ENCODE data around the gene NKX1-1.

NKX1-1 gene

DNA sequence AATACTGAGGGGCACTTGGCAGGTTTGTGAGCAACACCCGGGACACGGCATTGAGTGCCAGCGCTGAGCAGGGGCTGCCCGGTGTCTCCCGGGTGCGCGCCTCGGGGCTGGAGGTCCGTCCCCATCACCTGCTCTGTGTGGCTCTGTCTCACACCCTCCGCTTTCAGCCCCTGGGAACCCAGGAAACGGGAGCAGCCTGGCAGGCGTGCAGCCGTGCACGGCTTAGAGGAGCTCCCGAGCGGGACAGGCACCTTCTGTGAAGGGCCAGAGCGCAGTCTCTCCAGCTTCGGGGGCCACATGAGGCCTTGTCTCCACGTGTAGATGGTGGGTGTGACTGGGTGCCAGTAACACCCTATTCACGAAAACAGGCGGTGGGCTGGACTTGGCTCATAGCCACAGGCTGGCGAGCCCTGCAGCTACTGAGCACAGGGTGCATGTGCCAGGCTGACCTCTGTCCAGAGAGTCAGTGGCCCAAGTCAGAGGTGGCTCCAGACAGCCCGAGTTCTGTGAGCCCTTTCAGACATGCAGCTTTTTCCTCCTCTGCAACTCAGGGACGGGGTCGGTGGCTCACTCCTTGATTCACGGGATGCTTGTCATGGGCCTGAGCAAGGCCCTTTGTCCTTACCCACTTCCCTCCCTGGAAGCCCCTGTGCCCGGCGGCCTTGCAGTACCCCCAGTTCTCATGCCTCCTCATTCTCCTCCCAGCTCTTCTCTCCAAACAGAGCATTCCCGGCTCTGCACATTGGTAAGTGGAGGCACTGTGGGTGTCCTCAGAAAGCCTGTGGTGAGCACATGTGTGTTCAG is 35.7 kb downstream of the NKX1-1 start:
- no peaks in the 10 kb centered on the region for H3K79me2 ChIP-seq (ENCODE audit: insufficient read depth, low read length)

DNA sequence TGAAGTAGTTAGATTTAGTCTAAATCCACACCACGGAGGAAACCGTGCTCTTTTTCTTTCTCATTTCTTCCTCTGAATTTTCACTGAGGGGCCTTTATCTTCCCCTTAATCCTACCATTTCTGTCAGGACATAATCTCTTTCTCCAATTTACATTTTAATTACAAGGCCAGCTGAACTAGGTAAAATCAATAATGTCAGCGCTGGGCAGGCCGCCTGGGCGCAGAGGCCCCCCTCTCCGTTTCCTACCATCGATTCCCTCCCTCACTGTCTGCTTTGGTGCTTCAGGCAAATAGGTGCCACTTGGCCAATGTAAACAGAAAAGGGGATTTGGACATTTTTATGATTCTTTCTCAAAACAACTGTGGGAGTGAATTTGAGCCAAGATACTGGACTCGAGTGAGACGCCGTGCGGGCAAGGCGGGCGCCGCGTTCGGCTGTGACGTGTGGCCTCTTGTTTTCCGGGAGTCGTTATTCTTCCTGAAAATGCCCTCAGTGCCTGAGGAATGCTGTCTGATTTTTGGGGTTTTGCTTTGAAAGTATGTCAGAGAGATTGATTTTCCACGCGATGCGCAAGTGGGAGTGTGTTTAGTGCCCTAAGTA is 36.7 kb downstream of the NKX1-1 start:
- Histone ChIP-seq H3K9me2 (replicated peaks; ENCODE audit: insufficient read depth, low read length) (no peaks in the 10 kb centered on the region), H3K4me2 (ENCODE audit: low read depth, low read length, poor library complexity, severe bottlenecking) (no peak overlapping the region), H2AFZ (ENCODE audit: low read depth, low read length, severe bottlenecking) (no peak overlapping the region), H3K36me3 (ENCODE audit: low read length) (no peaks in the 10 kb centered on the region), H3K9ac (ENCODE audit: low read length) (no peak overlapping the region), H3F3A (ENCODE audit: insufficient read depth) (no peaks in the 10 kb centered on the region), H3K4me3 (ENCODE audit: insufficient read depth, low read length, poor library complexity, severe bottlenecking) (no peak overlapping the region), H3K79me2 (ENCODE audit: insufficient read depth, low read length) (no peaks in the 10 kb centered on the region), H3K27me3 (ENCODE audit: low read length) (no peaks in the 10 kb centered on the region), H4K20me1 (ENCODE audit: low read depth, low read length) (no peaks in the 10 kb centered on the region), H3K27ac (ENCODE audit: low read depth, low read length) (no peak overlapping the region), H3K9me3 (ENCODE audit: insufficient read depth, low read length) (no peaks in the 10 kb centered on the region)
- TF ChIP-seq EZH2phosphoT487 (conservative IDR thresholded peaks at IDR 0.05; ENCODE audit: low read length) = no peak

More for the DNA sequence above, 35.7 kb downstream of the NKX1-1 start:
- Histone ChIP-seq H3K27ac (ENCODE audit: low read depth, low read length) (no peak overlapping the region), H3K9ac (ENCODE audit: low read length) (no peak overlapping the region), H4K20me1 (ENCODE audit: low read depth, low read length) (no peaks in the 10 kb centered on the region), H3K9me2 (replicated peaks; ENCODE audit: insufficient read depth, low read length) (no peaks in the 10 kb centered on the region), H3F3A (ENCODE audit: insufficient read depth) (no peaks in the 10 kb centered on the region), H3K36me3 (ENCODE audit: low read length) (no peaks in the 10 kb centered on the region), H3K9me3 (ENCODE audit: insufficient read depth, low read length) (no peaks in the 10 kb centered on the region), H2AFZ (ENCODE audit: low read depth, low read length, severe bottlenecking) (no peak overlapping the region), H3K4me2 (ENCODE audit: low read depth, low read length, poor library complexity, severe bottlenecking) (no peak overlapping the region), H3K4me3 (ENCODE audit: insufficient read depth, low read length, poor library complexity, severe bottlenecking) (no peak overlapping the region), H3K27me3 (ENCODE audit: low read length) (no peaks in the 10 kb centered on the region)
- no peak for TF ChIP-seq EZH2phosphoT487 (conservative IDR thresholded peaks at IDR 0.05; ENCODE audit: low read length)
- TF ChIP-seq, protein P1, sequence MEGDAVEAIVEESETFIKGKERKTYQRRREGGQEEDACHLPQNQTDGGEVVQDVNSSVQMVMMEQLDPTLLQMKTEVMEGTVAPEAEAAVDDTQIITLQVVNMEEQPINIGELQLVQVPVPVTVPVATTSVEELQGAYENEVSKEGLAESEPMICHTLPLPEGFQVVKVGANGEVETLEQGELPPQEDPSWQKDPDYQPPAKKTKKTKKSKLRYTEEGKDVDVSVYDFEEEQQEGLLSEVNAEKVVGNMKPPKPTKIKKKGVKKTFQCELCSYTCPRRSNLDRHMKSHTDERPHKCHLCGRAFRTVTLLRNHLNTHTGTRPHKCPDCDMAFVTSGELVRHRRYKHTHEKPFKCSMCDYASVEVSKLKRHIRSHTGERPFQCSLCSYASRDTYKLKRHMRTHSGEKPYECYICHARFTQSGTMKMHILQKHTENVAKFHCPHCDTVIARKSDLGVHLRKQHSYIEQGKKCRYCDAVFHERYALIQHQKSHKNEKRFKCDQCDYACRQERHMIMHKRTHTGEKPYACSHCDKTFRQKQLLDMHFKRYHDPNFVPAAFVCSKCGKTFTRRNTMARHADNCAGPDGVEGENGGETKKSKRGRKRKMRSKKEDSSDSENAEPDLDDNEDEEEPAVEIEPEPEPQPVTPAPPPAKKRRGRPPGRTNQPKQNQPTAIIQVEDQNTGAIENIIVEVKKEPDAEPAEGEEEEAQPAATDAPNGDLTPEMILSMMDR (IDR thresholded peaks at IDR 0.05; ENCODE audit: insufficient read depth, low read length, poor library complexity, severe bottlenecking) = no peak

DNA sequence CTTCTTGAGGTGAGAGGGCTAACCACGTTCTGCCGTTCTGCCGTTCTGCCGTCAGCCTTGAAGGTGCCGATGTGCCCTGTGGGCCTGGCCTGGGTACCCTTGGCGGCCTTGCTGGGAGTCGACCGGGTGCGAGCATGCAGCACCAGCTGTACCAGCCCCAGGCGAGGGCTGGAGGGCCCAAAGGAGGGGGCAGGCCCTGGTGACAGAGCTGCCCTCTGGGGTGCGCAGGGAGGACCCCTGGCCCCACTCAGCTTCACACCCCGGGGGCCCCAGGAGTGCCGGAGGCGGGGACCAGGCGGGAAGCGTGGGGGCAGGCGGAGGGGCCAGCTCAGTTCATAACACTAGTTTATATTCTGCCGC is 37.2 kb downstream of the NKX1-1 start:
- no peaks in the 10 kb centered on the region for H3K9me2 ChIP-seq (replicated peaks; ENCODE audit: insufficient read depth, low read length)
- no peaks in the 10 kb centered on the region for H3K79me2 ChIP-seq (ENCODE audit: insufficient read depth, low read length)
- no peak overlapping the region for H3K4me2 ChIP-seq (ENCODE audit: low read depth, low read length, poor library complexity, severe bottlenecking)
- no peak overlapping the region for H3K27ac ChIP-seq (ENCODE audit: low read depth, low read length)
- no peak overlapping the region for H2AFZ ChIP-seq (ENCODE audit: low read depth, low read length, severe bottlenecking)
- no peaks in the 10 kb centered on the region for H3F3A ChIP-seq (ENCODE audit: insufficient read depth)
- no peak overlapping the region for H3K4me3 ChIP-seq (ENCODE audit: insufficient read depth, low read length, poor library complexity, severe bottlenecking)
- H4K20me1 ChIP-seq (ENCODE audit: low read depth, low read length) = no peaks in the 10 kb centered on the region
- TF ChIP-seq, protein P1 (IDR thresholded peaks at IDR 0.05; ENCODE audit: insufficient read depth, low read length, poor library complexity, severe bottlenecking) = no peak
- TF ChIP-seq EZH2phosphoT487 (conservative IDR thresholded peaks at IDR 0.05; ENCODE audit: low read length) = no peak
- no peaks in the 10 kb centered on the region for H3K27me3 ChIP-seq (ENCODE audit: low read length)
- H3K9ac ChIP-seq (ENCODE audit: low read length) = no peak overlapping the region
- no peaks in the 10 kb centered on the region for H3K9me3 ChIP-seq (ENCODE audit: insufficient read depth, low read length)
- H3K36me3 ChIP-seq (ENCODE audit: low read length) = no peaks in the 10 kb centered on the region
